ENCODE measurements around the gene VPS9D1.
"Not testable (repeated sequence)": the region's sequence is repeated elsewhere in the genome, so short reads cannot be mapped to it uniquely, and the experiment has no call there.

The VPS9D1 gene

DNA sequence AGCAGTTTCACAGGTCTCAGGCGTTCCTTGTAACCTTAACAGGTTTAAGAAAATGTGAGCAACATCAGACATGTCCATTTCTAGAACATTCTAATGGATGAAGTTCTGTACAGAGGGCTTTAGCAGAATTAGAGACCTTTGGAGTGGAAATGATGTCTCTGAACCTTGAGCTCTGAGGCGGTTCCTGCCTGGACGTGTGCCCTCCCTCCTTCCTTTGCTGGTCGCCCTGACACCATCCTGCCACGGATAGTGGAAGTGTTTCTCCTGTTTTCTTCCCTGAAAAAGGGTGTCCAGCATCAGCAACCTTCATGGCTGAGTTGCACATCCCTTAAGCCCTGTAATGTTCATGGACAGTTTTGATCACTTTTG is 51.9 kb downstream of the VPS9D1 start:
- DNase-seq (ENCODE audit: low read depth, low spot score) = no peak
- Histone ChIP-seq H3K9me3 (ENCODE audit: low read depth, low read length) (no peaks in the 10 kb centered on the region), H3K27ac (no peak overlapping the region), H3K4me3 (no peak overlapping the region), H3K9ac (ENCODE audit: insufficient read length) (no peak overlapping the region), H3K36me3 (ENCODE audit: insufficient read depth, low read length) (no peaks in the 10 kb centered on the region)
- no peak for TF ChIP-seq POLR2AphosphoS5 (IDR thresholded peaks at IDR 0.05; ENCODE audit: borderline replicate concordance, low read depth, low read length)
- TF ChIP-seq EZH2 (IDR thresholded peaks at IDR 0.05) = no peak
- no peak for TF ChIP-seq FOXP2 (optimal IDR thresholded peaks at IDR 0.05; ENCODE audit: control extremely low read depth, extremely low read length, insufficient read depth)

DNA sequence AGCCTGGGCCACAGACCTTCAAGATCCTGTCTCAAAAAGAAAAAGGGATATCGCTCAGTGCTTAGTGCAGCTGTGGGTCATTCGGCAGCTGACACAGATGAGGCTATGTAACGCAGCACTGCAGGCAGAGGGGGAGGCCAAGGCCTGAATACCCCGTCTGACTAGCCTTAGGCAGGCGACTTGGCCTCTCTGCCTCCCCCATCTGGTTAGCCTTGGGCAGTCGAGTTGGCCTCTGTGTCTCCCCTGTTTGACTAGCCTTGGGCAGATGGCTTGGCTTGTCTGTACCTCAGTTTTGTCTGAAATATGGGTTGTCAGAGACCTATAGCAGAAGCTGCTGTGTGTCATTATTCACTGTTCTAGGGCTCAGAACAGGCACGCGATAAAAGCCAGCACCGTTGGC is 53.1 kb downstream of the VPS9D1 start:
- H3K4me3 ChIP-seq = no peak overlapping the region
- H3K27ac ChIP-seq = no peak overlapping the region
- no peaks in the 10 kb centered on the region for H3K36me3 ChIP-seq (ENCODE audit: insufficient read depth, low read length)
- no peaks in the 10 kb centered on the region for H3K9me3 ChIP-seq (ENCODE audit: low read depth, low read length)
- TF ChIP-seq POLR2AphosphoS5 (IDR thresholded peaks at IDR 0.05; ENCODE audit: borderline replicate concordance, low read depth, low read length) (no peak), FOXP2 (optimal IDR thresholded peaks at IDR 0.05; ENCODE audit: control extremely low read depth, extremely low read length, insufficient read depth) (no peak), EZH2 (IDR thresholded peaks at IDR 0.05) (no peak)
- no peak overlapping the region for H3K9ac ChIP-seq (ENCODE audit: insufficient read length)
- no peak for DNase-seq (ENCODE audit: low read depth, low spot score)

DNA sequence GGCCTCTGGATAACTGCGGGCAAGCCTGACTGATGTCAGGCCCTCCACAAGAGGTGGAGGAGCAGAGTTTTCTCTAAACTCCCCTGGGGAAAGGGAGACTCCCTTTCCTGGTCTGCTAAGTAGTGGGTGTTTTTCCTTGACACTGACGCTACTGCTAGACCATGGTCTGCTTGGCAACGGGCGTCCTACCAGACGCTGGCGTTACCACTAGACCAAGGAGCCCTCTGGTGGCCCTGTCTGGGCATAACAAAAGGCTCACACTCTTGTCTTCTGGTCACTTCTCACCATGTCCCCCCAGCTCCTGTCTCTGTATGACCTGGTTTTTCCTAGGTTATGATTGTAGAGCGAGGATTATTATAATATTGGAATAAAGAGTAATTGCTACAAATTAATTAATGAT is 53.7 kb downstream of the VPS9D1 start:
- not testable (repeated sequence) for DNase-seq (ENCODE audit: low read depth, low spot score); H3K9ac ChIP-seq (ENCODE audit: insufficient read length); H3K9me3 ChIP-seq (ENCODE audit: low read depth, low read length); H3K27ac ChIP-seq; H3K4me3 ChIP-seq; H3K36me3 ChIP-seq (ENCODE audit: insufficient read depth, low read length)

DNA sequence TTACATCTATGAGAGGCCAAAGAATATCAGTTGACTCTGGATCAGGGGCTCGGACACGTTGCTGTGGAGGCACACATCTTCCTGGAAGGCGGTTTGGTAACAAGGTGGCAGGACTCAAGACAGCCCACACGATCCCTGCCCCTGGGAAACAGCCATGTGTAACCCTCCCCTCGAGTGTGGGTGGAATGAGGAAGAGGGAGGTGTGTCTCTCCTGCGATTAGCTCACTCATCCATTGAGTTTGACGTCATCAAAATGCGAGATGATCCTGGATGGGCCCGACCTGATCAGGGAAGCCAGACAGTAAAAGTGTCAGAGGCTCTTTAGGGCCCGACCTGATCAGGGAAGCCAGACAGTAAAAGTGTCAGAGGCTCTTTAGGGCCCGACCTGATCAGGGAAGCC is 56.5 kb downstream of the VPS9D1 start:
- H3K27ac ChIP-seq; H3K9ac ChIP-seq (ENCODE audit: insufficient read length); H3K4me3 ChIP-seq; H3K36me3 ChIP-seq (ENCODE audit: insufficient read depth, low read length); H3K9me3 ChIP-seq (ENCODE audit: low read depth, low read length); DNase-seq (ENCODE audit: low read depth, low spot score): not testable (repeated sequence)

DNA sequence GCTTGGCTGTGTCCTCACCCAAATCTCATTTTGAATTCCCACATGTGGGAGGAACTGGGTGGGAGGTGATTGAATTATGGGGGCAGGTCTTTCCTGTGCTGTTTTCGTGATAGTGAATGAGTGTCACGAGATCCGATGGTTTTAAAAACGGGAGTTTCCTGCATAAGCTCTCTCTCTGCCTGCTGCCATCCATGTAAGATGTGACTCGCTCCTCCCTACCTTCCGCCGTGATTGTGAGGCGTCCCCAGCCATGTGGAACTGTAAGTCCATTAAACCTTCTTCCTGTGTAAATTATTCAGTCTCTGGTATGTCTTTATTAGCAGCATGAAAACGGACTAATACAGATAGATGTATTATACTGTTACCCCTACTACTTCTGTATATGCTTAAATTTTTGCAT is 59.5 kb downstream of the VPS9D1 start:
- no peak for TF ChIP-seq EZH2 (IDR thresholded peaks at IDR 0.05)
- TF ChIP-seq FOXP2 (optimal IDR thresholded peaks at IDR 0.05; ENCODE audit: control extremely low read depth, extremely low read length, insufficient read depth) = no peak
- no peak for TF ChIP-seq POLR2AphosphoS5 (IDR thresholded peaks at IDR 0.05; ENCODE audit: borderline replicate concordance, low read depth, low read length)
- Histone ChIP-seq H3K27ac (no peak overlapping the region), H3K4me3 (no peak overlapping the region), H3K9me3 (ENCODE audit: low read depth, low read length) (no peaks in the 10 kb centered on the region), H3K9ac (ENCODE audit: insufficient read length) (no peak overlapping the region), H3K36me3 (ENCODE audit: insufficient read depth, low read length) (peaks cover 7% of the 10 kb centered on the region; the same call in 1 of the 2 replicates)
- no peak for DNase-seq (ENCODE audit: low read depth, low spot score)

DNA sequence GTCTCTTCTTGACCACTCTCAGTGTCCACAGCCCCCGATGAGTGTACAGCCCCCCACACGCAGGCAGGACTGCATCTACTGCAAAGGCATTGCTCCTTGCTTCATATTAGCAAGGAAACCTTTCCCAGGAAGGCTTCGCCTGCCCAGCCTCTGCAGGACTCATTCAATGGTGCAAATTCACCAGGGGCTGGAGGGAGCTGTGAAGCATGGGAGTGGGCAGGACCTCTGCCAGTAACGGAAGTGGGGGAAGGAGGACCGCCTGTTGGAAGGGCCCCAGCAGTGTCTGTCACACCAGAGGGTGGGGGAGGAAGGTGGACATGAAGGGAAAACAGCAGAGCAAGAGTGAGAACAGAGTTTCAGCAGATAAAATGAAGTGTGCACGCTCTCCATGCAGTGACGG is 60.6 kb downstream of the VPS9D1 start:
- TF ChIP-seq POLR2AphosphoS5 (IDR thresholded peaks at IDR 0.05; ENCODE audit: borderline replicate concordance, low read depth, low read length) (no peak), FOXP2 (optimal IDR thresholded peaks at IDR 0.05; ENCODE audit: control extremely low read depth, extremely low read length, insufficient read depth) (no peak), EZH2 (IDR thresholded peaks at IDR 0.05) (no peak)
- DNase-seq (ENCODE audit: low read depth, low spot score) = no peak
- no peaks in the 10 kb centered on the region for H3K9me3 ChIP-seq (ENCODE audit: low read depth, low read length)
- peaks cover 7% of the 10 kb centered on the region; the same call in 1 of the 2 replicates for H3K36me3 ChIP-seq (ENCODE audit: insufficient read depth, low read length)
- H3K9ac ChIP-seq (ENCODE audit: insufficient read length) = no peak overlapping the region
- no peak overlapping the region for H3K4me3 ChIP-seq
- no peak overlapping the region for H3K27ac ChIP-seq

DNA sequence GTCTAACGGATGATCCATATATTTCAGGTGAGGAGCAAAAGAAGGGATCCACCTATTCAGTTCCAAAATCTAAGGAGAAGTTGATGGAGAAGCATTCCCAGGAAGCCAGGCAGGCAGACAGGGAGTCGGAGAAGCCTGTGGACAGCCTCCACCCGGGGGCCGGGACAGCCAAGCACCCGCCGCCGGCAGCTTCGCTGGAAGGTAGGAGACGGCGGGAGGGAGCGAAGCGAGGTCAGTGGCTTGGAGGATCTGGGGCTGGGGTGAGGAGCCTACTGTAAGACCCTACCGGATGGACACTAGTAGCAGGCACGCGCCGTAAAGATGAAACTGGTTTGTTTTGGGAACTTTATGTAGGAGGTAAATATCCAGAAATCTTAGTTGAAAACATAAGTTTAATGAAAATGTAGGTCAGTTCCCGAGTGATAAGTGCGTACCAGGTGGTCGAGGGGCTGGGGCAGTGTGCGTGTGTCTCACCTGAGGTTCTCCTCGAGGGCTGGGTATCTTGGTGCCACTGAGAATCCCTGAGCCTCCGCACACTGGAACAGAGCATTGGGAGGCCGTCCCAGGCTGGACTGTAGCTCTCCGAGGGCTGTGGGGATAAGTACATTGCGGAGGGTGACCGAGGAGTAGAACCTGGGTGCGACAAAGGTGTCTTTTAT is 62.3 kb downstream of the VPS9D1 start:
- H3K36me3 ChIP-seq (ENCODE audit: insufficient read depth, low read length) = peaks cover 7% of the 10 kb centered on the region; the same call in 1 of the 2 replicates
- H3K4me3 ChIP-seq = peak overlapping the region; percentile 83
- DNase-seq (ENCODE audit: low read depth, low spot score) = no peak
- no peak for TF ChIP-seq POLR2AphosphoS5 (IDR thresholded peaks at IDR 0.05; ENCODE audit: borderline replicate concordance, low read depth, low read length)
- no peak for TF ChIP-seq EZH2 (IDR thresholded peaks at IDR 0.05)
- TF ChIP-seq FOXP2 (optimal IDR thresholded peaks at IDR 0.05; ENCODE audit: control extremely low read depth, extremely low read length, insufficient read depth) = no peak
- H3K9me3 ChIP-seq (ENCODE audit: low read depth, low read length) = no peaks in the 10 kb centered on the region
- peak overlapping the region; percentile 89 for H3K9ac ChIP-seq (ENCODE audit: insufficient read length)
- H3K27ac ChIP-seq = no peak overlapping the region

DNA sequence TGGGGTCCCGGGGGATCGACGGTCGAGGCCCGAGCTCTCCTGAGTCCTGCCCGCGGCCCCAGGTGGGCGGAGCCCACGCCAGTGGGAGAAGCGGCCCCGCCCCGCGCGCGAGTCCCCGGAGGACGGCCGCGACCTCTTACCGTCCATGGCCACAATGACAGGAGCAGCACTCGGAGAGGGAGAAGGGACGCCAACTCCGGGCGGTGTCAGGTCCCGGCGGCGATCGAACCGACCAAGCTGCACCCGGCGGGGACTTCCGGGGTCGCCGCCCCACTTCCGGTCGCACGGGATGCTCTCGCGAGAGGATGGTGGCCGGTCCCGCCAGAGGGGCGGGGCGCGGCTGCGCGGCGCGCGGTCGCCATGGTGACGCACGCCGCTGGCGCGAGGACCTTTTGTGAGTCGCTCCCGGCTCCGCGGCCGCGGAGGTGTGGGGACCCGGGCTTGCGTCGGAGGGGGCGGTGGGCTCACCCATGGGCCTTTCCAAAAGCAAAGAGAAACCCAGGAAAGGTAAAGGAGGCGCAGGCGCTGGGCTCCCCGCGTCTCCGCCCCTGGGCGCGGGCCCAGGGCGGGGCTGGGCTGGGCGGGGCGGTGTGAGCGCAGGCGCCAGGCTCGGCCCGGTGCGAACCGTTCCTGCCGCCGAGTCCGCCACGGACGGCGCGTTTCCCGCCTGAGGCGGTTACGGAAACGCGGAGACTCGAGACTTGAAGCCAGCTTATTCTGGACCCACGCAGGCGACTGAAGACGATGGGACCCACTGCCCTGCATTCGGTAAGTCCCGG is 63.1 kb downstream of the VPS9D1 start, which contains the start of the genes CHMP1A and SPATA33:
Gene CHMP1A, minus strand, starts transcription at position 267 of the 779 bp plus-strand sequence. Its CDS starts 120 bp downstream, at position 147.
Gene SPATA33, plus strand, starts transcription at position 395 of the 779 bp plus-strand sequence. Its CDS starts 76 bp downstream, at position 471.
- Histone ChIP-seq H3K9me3 (ENCODE audit: low read depth, low read length) (no peaks in the 10 kb centered on the region), H3K27ac (no peak within 1 kb of the TSS), H3K9ac (ENCODE audit: insufficient read length) (peak within 1 kb of the TSS; percentile 89), H3K4me3 (peak within 1 kb of the TSS; percentile 83), H3K36me3 (ENCODE audit: insufficient read depth, low read length) (peaks cover 7% of the 10 kb centered on the region; the same call in 1 of the 2 replicates)
- no peak for DNase-seq (ENCODE audit: low read depth, low spot score)
- peak; percentile 58; the same call in 1 of the 2 replicates for TF ChIP-seq POLR2AphosphoS5 (IDR thresholded peaks at IDR 0.05; ENCODE audit: borderline replicate concordance, low read depth, low read length)
- no peak for TF ChIP-seq EZH2 (IDR thresholded peaks at IDR 0.05)
- TF ChIP-seq FOXP2 (optimal IDR thresholded peaks at IDR 0.05; ENCODE audit: control extremely low read depth, extremely low read length, insufficient read depth) = no peak

All from SK-N-MC (cell line).